Activated naive CD8-positive, alpha-beta T cell treated with anti-CD3 and anti-CD28 coated beads, Interleukin-2, amount 10 ng/mL, durations not matched to agents 7 days and 5 days (primary cell): ENCODE measurements around the gene CDC25C. TPM values are rescaled to one million over a fixed set of nuclear protein-coding genes. Genes with fewer than 3 reads are reported as not detected.
A peak's percentile ranks its signal among the peaks of the same experiment; 100 is the strongest.
"Not testable (repeated sequence)": the region's sequence is repeated elsewhere in the genome, so short reads cannot be mapped to it uniquely, and the experiment has no call there.

Experiments used
- ATAC-seq: fragments of 150-1000 bp; cut with Tn5 transposase; one replicate; pipeline ENCODE4 v1.10.0; 2021; ENCODE audit warnings: low read depth, moderate library complexity
- POLR2A ChIA-PET: fragments of 350-600 bp; sonication (Branson Sonifier 250); formaldehyde crosslinking; loops from one replicate; lab custom pipeline; 2021; ENCODE audit warnings: antibody characterized with exemption; lab: Charles Lee
- DNase-seq: peaks from one replicate; pipeline ENCODE4 v3.0.0; 2021
- H3K27ac Mint-ChIP-seq: one replicate; pipeline ENCODE4 v1.8.0; 2022; ENCODE audit warnings: mild to moderate bottlenecking, mixed read lengths
- H3K27me3 Mint-ChIP-seq: one replicate; pipeline ENCODE4 v1.8.0; 2022; ENCODE audit warnings: mild to moderate bottlenecking, moderate library complexity, mixed read lengths
- H3K36me3 Mint-ChIP-seq: one replicate; pipeline ENCODE4 v1.8.0; 2021; ENCODE audit warnings: mild to moderate bottlenecking, mixed read lengths
- H3K4me1 Mint-ChIP-seq: one replicate; pipeline ENCODE4 v1.8.0; 2021; ENCODE audit warnings: mixed read lengths
- H3K4me3 Mint-ChIP-seq: one replicate; pipeline ENCODE4 v1.8.0; 2022; ENCODE audit warnings: mild to moderate bottlenecking, moderate library complexity, mixed read lengths
- H3K9me3 Mint-ChIP-seq: one replicate; pipeline ENCODE4 v1.8.0; 2021; ENCODE audit warnings: mixed read lengths
- total RNA-seq, 2 experiments: library from RNA; stranded (reverse); gene quantifications; one replicate each; pipeline ENCODE4 v1.2.3, GENCODE V29; 2021

Gene CDC25C
- total RNA-seq, 2 experiments from 2014 or later = 11.9 to 13.2 TPM

- Mint-ChIP-seq H3K36me3 (no peaks in the 10 kb centered on the region), H3K27me3 (peaks cover 12% of the 10 kb centered on the region), H3K4me3 (no peak overlapping the region), H3K27ac (no peak overlapping the region), H3K9me3 (no peaks in the 10 kb centered on the region), H3K4me1 (no peaks in the 10 kb centered on the region)
- ATAC-seq (no peak), DNase-seq (no peak)
- POLR2A ChIA-PET = no interaction called here
Measured at GRCh38 chr5:138257583-138257982, 74.0 kb downstream of the CDC25C start.

GRCh38 chr5:138252944-138253343 is 78.7 kb downstream of the CDC25C start:
- peaks cover 10% of the 10 kb centered on the region for H3K27me3 Mint-ChIP-seq
- H3K4me3 Mint-ChIP-seq = no peak overlapping the region
- H3K9me3 Mint-ChIP-seq = no peaks in the 10 kb centered on the region
- POLR2A ChIA-PET = no interaction called here
- H3K27ac Mint-ChIP-seq = no peak overlapping the region
- ATAC-seq (no peak), DNase-seq (no peak)
- no peaks in the 10 kb centered on the region for H3K36me3 Mint-ChIP-seq
- H3K4me1 Mint-ChIP-seq = no peaks in the 10 kb centered on the region

- H3K9me3 Mint-ChIP-seq, H3K36me3 Mint-ChIP-seq, H3K4me1 Mint-ChIP-seq, H3K27ac Mint-ChIP-seq, H3K4me3 Mint-ChIP-seq, DNase-seq, ATAC-seq, POLR2A ChIA-PET: not testable (repeated sequence)
- peaks cover 21% of the 10 kb centered on the region for H3K27me3 Mint-ChIP-seq
Measured at GRCh38 chr5:138247800-138248199, 83.8 kb downstream of the CDC25C start.

- Mint-ChIP-seq H3K9me3 (no peaks in the 10 kb centered on the region), H3K27ac (no peak overlapping the region), H3K4me1 (no peaks in the 10 kb centered on the region), H3K27me3 (peaks cover 29% of the 10 kb centered on the region), H3K4me3 (no peak overlapping the region), H3K36me3 (no peaks in the 10 kb centered on the region)
- POLR2A ChIA-PET = no interaction called here
- no peak for DNase-seq
- ATAC-seq = no peak
Measured at GRCh38 chr5:138246822-138247221, 84.8 kb downstream of the CDC25C start.

- Mint-ChIP-seq H3K27me3 (peaks cover 32% of the 10 kb centered on the region), H3K4me1 (peaks cover 2% of the 10 kb centered on the region), H3K27ac (peak overlapping the region; percentile 13), H3K9me3 (no peaks in the 10 kb centered on the region), H3K36me3 (no peaks in the 10 kb centered on the region), H3K4me3 (no peak overlapping the region)
- POLR2A ChIA-PET = no interaction called here
- DNase-seq (no peak), ATAC-seq (no peak)
Measured at GRCh38 chr5:138246334-138246733, 85.3 kb downstream of the CDC25C start.

GRCh38 chr5:138245717-138246116 is 85.9 kb downstream of the CDC25C start:
- Mint-ChIP-seq H3K9me3 (no peaks in the 10 kb centered on the region), H3K27ac (no peak overlapping the region), H3K4me3 (no peak overlapping the region), H3K4me1 (peaks cover 9% of the 10 kb centered on the region), H3K36me3 (no peaks in the 10 kb centered on the region), H3K27me3 (peaks cover 38% of the 10 kb centered on the region)
- DNase-seq = no peak
- POLR2A ChIA-PET = no interaction called here
- no peak for ATAC-seq

GRCh38 chr5:138243794-138244193 is 87.8 kb downstream of the CDC25C start:
- H3K36me3 Mint-ChIP-seq = no peaks in the 10 kb centered on the region
- POLR2A ChIA-PET = interaction anchor here (0.6 kb wide), 1 partner anchor 249 kb away, joined by 3 read pairs; no protein-coding TSS in a partner anchor
- no peak overlapping the region for H3K4me3 Mint-ChIP-seq
- peaks cover 49% of the 10 kb centered on the region for H3K27me3 Mint-ChIP-seq
- peaks cover 11% of the 10 kb centered on the region for H3K4me1 Mint-ChIP-seq
- no peaks in the 10 kb centered on the region for H3K9me3 Mint-ChIP-seq
- no peak overlapping the region for H3K27ac Mint-ChIP-seq
- no peak for DNase-seq
- ATAC-seq = no peak

GRCh38 chr5:138241688-138242571 is 89.7 kb downstream of the CDC25C start:
- Mint-ChIP-seq H3K27me3 (peaks cover 51% of the 10 kb centered on the region), H3K9me3 (no peaks in the 10 kb centered on the region), H3K27ac (no peak overlapping the region), H3K4me3 (peak overlapping the region; percentile 68), H3K4me1 (peaks cover 11% of the 10 kb centered on the region), H3K36me3 (no peaks in the 10 kb centered on the region)
- POLR2A ChIA-PET = interaction anchor here (1.0 kb wide), 1 partner anchor 28 kb away, joined by 5 read pairs; the partner anchor contains the start of gene CDC23
- peak; percentile 60 for ATAC-seq
- DNase-seq = peak; percentile 52

GRCh38 chr5:138240650-138241385 is 90.8 kb downstream of the CDC25C start:
- peak; percentile 57 for ATAC-seq
- Mint-ChIP-seq H3K4me3 (peak overlapping the region; percentile 68), H3K4me1 (peaks cover 11% of the 10 kb centered on the region), H3K36me3 (no peaks in the 10 kb centered on the region), H3K9me3 (no peaks in the 10 kb centered on the region), H3K27me3 (peaks cover 52% of the 10 kb centered on the region), H3K27ac (no peak overlapping the region)
- DNase-seq = no peak
- POLR2A ChIA-PET = no interaction called here

GRCh38 chr5:138238034-138238433 is 93.6 kb downstream of the CDC25C start:
- Mint-ChIP-seq H3K9me3 (no peaks in the 10 kb centered on the region), H3K36me3 (no peaks in the 10 kb centered on the region), H3K4me3 (no peak overlapping the region), H3K27me3 (peaks cover 41% of the 10 kb centered on the region), H3K27ac (no peak overlapping the region), H3K4me1 (peaks cover 11% of the 10 kb centered on the region)
- no peak for DNase-seq
- POLR2A ChIA-PET = no interaction called here
- ATAC-seq = no peak

Other genes starting within 250 kb of the CDC25C start
- not detected for gene WNT8A, start 247.8 kb downstream of the CDC25C start, total RNA-seq
- gene NME5, start 192.4 kb downstream of the CDC25C start, total RNA-seq = not detected
- gene BRD8, start 153.2 kb downstream of the CDC25C start, total RNA-seq = 10 to 100 TPM; 75.5 to 76.8 TPM
- gene KIF20A, start 152.7 kb downstream of the CDC25C start, total RNA-seq = 10 to 100 TPM; 51.0 to 52.4 TPM
- 10 to 100 TPM; 33.0 to 34.4 TPM for gene CDC23, start 118.5 kb downstream of the CDC25C start, total RNA-seq
- gene GFRA3, start 57.2 kb downstream of the CDC25C start, total RNA-seq = not detected
- 10 to 100 TPM; 29.3 to 31.2 TPM for gene FAM53C, start 6.5 kb upstream of the CDC25C start, total RNA-seq
- gene KDM3B, start 20.9 kb upstream of the CDC25C start, total RNA-seq = 10 to 100 TPM; 63.0 to 70.8 TPM
- gene REEP2, start 107.3 kb upstream of the CDC25C start, total RNA-seq = 1 to 10 TPM; 1.3 to 1.5 TPM
- 1 to 10 TPM; 4.6 to 5.1 TPM for gene EGR1, start 133.7 kb upstream of the CDC25C start, total RNA-seq
- 10 to 100 TPM; 65.2 to 68.1 TPM for gene ETF1, start 211.4 kb upstream of the CDC25C start, total RNA-seq
- 100 to 1,000 TPM; 168 to 183 TPM for gene HSPA9, start 243.6 kb upstream of the CDC25C start, total RNA-seq